ENCODE measurements around the gene RPS14. TPM values are rescaled to one million over a fixed set of nuclear protein-coding genes. Genes with fewer than 3 reads are reported as not detected.

RPS14 gene
- total and polyA plus RNA-seq, 9 of the 15 experiments (the other 6 are each of a cell fraction or from before 2014, with no cell fraction given) = 1,824 to 5,983 (median 3,017) TPM

GRCh38 chr5:150461231-150461630 is 11.7 kb upstream of the RPS14 start (continued):
- TF ChIP-seq TFAP4 (CRISPR knock-in tag; IDR thresholded peaks at IDR 0.05; ENCODE audit: borderline replicate concordance) (peak; percentile 34; the same call in 1 of the 2 replicates), MEF2A (IDR thresholded peaks at IDR 0.05; ENCODE audit: control insufficient read depth, low read depth, low read length) (no peak), THRAP3 (IDR thresholded peaks at IDR 0.05; ENCODE audit: borderline replicate concordance) (no peak), ZNF507 (tag; conservative IDR thresholded peaks at IDR 0.05) (no peak), MEIS2 (IDR thresholded peaks at IDR 0.05; ENCODE audit: partially characterized antibody) (peak; percentile 51), KHSRP (IDR thresholded peaks at IDR 0.05) (no peak), ZNF280A (IDR thresholded peaks at IDR 0.05; ENCODE audit: low read depth, partially characterized antibody) (no peak), CBFA2T2 (conservative IDR thresholded peaks at IDR 0.05) (0 out of 2 replicates have a peak, but pooled peaks have one; percentile 17), SMC3 (conservative IDR thresholded peaks at IDR 0.05; ENCODE audit: insufficient read depth, low read depth, low read length) (no peak), E2F3 (CRISPR knock-in tag; IDR thresholded peaks at IDR 0.05) (no peak), CREM (IDR thresholded peaks at IDR 0.05; ENCODE audit: low read depth) (0 out of 2 replicates have a peak, but pooled peaks have one; percentile 14), DMBX1 (CRISPR knock-in tag; IDR thresholded peaks at IDR 0.05; ENCODE audit: borderline replicate concordance) (no peak), HNRNPK (IDR thresholded peaks at IDR 0.05; ENCODE audit: low read depth, low read length, poor library complexity, severe bottlenecking) (no peak), DDX20 (tag; IDR thresholded peaks at IDR 0.05; ENCODE audit: low read depth) (no peak), ELF4 (CRISPR knock-in tag; IDR thresholded peaks at IDR 0.05) (no peak), CBFA2T3 (IDR thresholded peaks at IDR 0.05) (peak; percentile 52), FOS (IDR thresholded peaks at IDR 0.05; ENCODE audit: extremely low read depth, insufficient read length) (no peak), E2F6 (IDR thresholded peaks at IDR 0.05; ENCODE audit: borderline replicate concordance in 1 of 2, extremely low read depth in 1 of 2, insufficient read depth in 1 of 2, insufficient read length in 1 of 2, low read depth in 1 of 2, low read length in 1 of 2, poor library complexity in 1 of 2, severe bottlenecking in 1 of 2) (no peak), HES1 (IDR thresholded peaks at IDR 0.05; ENCODE audit: low read depth) (no peak), ZNF384 (IDR thresholded peaks at IDR 0.05; ENCODE audit: low read depth, low read length) (no peak), HOMEZ (CRISPR knock-in tag; IDR thresholded peaks at IDR 0.05) (no peak), JUND (IDR thresholded peaks at IDR 0.05; ENCODE audit: borderline replicate concordance, low read depth, low read length) (peak; percentile 23; the same call in 1 of the 2 replicates), JUND (tag; IDR thresholded peaks at IDR 0.05; ENCODE audit: borderline replicate concordance, low read depth, low read length) (no peak; the same call in 2 of the 3 replicates)
